Measurements from ENCODE around the gene PTGDR. TPM values are rescaled to one million over a fixed set of nuclear protein-coding genes. Genes with fewer than 3 reads are reported as not detected.
A peak's percentile ranks its signal among the peaks of the same experiment; 100 is the strongest.

PTGDR gene
- total RNA-seq, 1 donor from 2014 or later = not detected

- no peak overlapping the region for H3K27ac Mint-ChIP-seq
- peaks cover 11% of the 10 kb centered on the region for H3K9me3 Mint-ChIP-seq
- TF ChIP-seq, protein P1, sequence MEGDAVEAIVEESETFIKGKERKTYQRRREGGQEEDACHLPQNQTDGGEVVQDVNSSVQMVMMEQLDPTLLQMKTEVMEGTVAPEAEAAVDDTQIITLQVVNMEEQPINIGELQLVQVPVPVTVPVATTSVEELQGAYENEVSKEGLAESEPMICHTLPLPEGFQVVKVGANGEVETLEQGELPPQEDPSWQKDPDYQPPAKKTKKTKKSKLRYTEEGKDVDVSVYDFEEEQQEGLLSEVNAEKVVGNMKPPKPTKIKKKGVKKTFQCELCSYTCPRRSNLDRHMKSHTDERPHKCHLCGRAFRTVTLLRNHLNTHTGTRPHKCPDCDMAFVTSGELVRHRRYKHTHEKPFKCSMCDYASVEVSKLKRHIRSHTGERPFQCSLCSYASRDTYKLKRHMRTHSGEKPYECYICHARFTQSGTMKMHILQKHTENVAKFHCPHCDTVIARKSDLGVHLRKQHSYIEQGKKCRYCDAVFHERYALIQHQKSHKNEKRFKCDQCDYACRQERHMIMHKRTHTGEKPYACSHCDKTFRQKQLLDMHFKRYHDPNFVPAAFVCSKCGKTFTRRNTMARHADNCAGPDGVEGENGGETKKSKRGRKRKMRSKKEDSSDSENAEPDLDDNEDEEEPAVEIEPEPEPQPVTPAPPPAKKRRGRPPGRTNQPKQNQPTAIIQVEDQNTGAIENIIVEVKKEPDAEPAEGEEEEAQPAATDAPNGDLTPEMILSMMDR (IDR thresholded peaks at IDR 0.05) = no peak
- CTCF ChIA-PET = no interaction called here
- ATAC-seq (ENCODE audit: low read depth) (no peak), DNase-seq (no peak)
- no peaks in the 10 kb centered on the region for H3K36me3 Mint-ChIP-seq (ENCODE audit: low read depth)
- POLR2A ChIA-PET = interaction anchor here (0.6 kb wide), 1 partner anchor 331 kb away, joined by 6 read pairs; no protein-coding TSS in a partner anchor
- H3K4me1 Mint-ChIP-seq = peaks cover 20% of the 10 kb centered on the region
- no peak overlapping the region for H3K4me3 Mint-ChIP-seq
- intact Hi-C loops (cut with micrococcal nuclease) = no loop called here
- H3K27me3 Mint-ChIP-seq = peaks cover 48% of the 10 kb centered on the region
Measured at GRCh38 chr14:52318826-52319645, 51.5 kb downstream of the PTGDR start.

DNA sequence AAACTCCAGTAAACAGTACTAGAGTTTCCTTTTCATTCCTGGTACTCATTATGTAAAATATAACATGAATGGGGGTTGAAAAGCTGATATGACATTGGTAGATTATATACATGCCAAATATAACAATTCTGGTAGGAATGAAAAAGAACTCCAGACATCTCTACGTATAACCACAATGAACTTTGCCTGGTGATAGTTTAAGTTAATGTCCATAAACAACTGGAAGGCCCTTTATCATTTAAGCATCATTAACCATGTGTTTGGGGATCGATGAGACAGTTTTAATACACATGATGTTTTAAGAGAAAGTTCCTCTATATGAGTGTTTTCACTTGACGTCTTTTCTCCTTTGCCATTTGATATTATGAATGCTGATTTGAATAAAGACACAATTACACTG, 52.4 kb downstream of the PTGDR start:
- TF ChIP-seq, protein P1 (IDR thresholded peaks at IDR 0.05) = no peak
- Mint-ChIP-seq H3K4me3 (no peak overlapping the region), H3K27me3 (peaks cover 42% of the 10 kb centered on the region), H3K4me1 (peaks cover 22% of the 10 kb centered on the region), H3K36me3 (ENCODE audit: low read depth) (no peaks in the 10 kb centered on the region), H3K27ac (no peak overlapping the region), H3K9me3 (peaks cover 11% of the 10 kb centered on the region)
- DNase-seq (no peak), ATAC-seq (ENCODE audit: low read depth) (no peak)
- ChIA-PET CTCF (no interaction called here), POLR2A (interaction anchor here (0.6 to 0.9 kb wide), 2 partner anchors 9 to 190 kb away, joined by 4 to 5 read pairs; no protein-coding TSS in a partner anchor)
- intact Hi-C loops (cut with micrococcal nuclease) = loop anchor here (10.0 kb wide), 1 partner anchor 475 kb away; no protein-coding TSS in a partner anchor

DNA sequence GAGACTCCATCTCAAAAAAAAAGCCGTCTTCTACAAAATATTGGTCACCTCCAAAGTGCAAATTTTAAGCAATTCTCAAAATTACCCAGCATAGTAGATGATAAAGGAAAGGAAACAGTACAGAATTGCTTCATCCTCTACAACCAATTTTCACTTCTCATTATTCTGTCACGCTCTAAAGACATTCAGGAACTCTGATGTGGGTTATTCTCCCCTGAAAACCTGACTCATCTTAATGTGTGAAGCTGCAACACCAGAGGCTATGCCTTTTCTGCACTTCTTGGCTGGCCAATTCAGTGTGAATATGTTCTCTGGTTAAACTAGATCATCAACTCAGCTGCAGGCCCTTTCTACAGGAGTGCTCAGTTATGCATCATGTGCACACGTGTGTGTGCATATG, 57.6 kb downstream of the PTGDR start:
- intact Hi-C loops (cut with micrococcal nuclease) = loop anchor here (1.0 to 10.0 kb wide), 7 partner anchors 14 to 1287 kb away; partner anchors contain the start of genes DDHD1, ERO1A, GPR137C and TXNDC16

DNA sequence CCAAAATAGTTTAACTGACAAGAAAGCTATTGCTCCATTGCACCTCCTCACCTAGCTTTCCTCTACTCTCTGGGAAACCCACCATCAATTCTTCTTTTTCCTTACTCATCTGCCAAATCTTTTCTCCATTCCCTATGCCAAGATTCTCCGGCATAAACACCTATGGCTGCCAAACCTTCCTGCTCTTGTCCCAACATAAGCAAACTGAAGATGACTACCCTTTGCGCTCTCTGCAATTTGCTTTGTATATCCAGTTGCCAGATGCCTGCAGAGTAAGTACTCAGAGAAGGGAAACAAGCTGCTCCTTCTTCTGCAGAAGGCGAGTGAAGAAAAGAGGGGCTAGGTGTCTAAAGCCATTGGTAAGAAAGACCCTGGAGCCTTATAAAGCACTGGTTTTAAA, 58.1 kb downstream of the PTGDR start:
- H3K9me3 Mint-ChIP-seq = peaks cover 11% of the 10 kb centered on the region
- intact Hi-C loops (cut with micrococcal nuclease) = loop anchor here (1.0 to 10.0 kb wide), 7 partner anchors 15 to 1287 kb away; partner anchors contain the start of genes DDHD1, ERO1A, GPR137C and TXNDC16
- TF ChIP-seq, protein P1 (IDR thresholded peaks at IDR 0.05) = no peak
- ATAC-seq (ENCODE audit: low read depth) (no peak), DNase-seq (no peak)
- ChIA-PET CTCF (no interaction called here), POLR2A (interaction anchor here (0.6 to 1.3 kb wide), 4 partner anchors 9 to 827 kb away, joined by 3 to 11 read pairs (median 4); partner anchors contain the start of gene DDHD1)
- peak overlapping the region; percentile 33 for H3K4me3 Mint-ChIP-seq
- peaks cover 18% of the 10 kb centered on the region for H3K27me3 Mint-ChIP-seq
- H3K27ac Mint-ChIP-seq = peak overlapping the region; percentile 32
- peaks cover 28% of the 10 kb centered on the region for H3K4me1 Mint-ChIP-seq
- no peaks in the 10 kb centered on the region for H3K36me3 Mint-ChIP-seq (ENCODE audit: low read depth)

More for the DNA sequence above, 57.6 kb downstream of the PTGDR start:
- ChIA-PET POLR2A (interaction anchor here (0.6 to 1.3 kb wide), 5 partner anchors 8 to 828 kb away, joined by 3 to 11 read pairs (median 4); partner anchors contain the start of gene DDHD1), CTCF (no interaction called here)
- Mint-ChIP-seq H3K27me3 (peaks cover 16% of the 10 kb centered on the region), H3K36me3 (ENCODE audit: low read depth) (no peaks in the 10 kb centered on the region), H3K9me3 (peaks cover 11% of the 10 kb centered on the region), H3K4me3 (peak overlapping the region; percentile 33), H3K4me1 (peaks cover 28% of the 10 kb centered on the region), H3K27ac (peak overlapping the region; percentile 32)
- TF ChIP-seq, protein P1 (IDR thresholded peaks at IDR 0.05) = no peak
- ATAC-seq (ENCODE audit: low read depth) (peak; percentile 96), DNase-seq (no peak)

Other genes with a start within 250 kb of the PTGDR start
- not detected in 2 replicates for gene NID2, start 198.6 kb upstream of the PTGDR start, total RNA-seq
- 0.09 and 0.12 TPM in 2 replicates for gene PTGER2, start 46.6 kb downstream of the PTGDR start, total RNA-seq

Data from activated B cell treated with CpG ODN at 0.5 μM for 24 hours (primary cell).